Ovary (tissue), 9 donors: ENCODE data around the gene RARRES1. TPM values are rescaled to one million over a fixed set of nuclear protein-coding genes. Genes with fewer than 3 reads are reported as not detected.

Experiments
- DNase-seq, 5 donors: peaks; one replicate each; pipeline ENCODE4 v3.0.0-alpha.2; 2019 to 2020
- H3K27ac ChIP-seq, 2 donors: fragments of 200-600 bp; one replicate each; pipeline versions ENCODE4 v1.5.1 to v1.8.0; 2019 to 2022
- H3K27me3 ChIP-seq: fragments of 200-600 bp; one replicate; pipeline ENCODE4 v1.8.0; 2022
- H3K36me3 ChIP-seq: fragments of 200-600 bp; sonication (generic); one replicate; pipeline ENCODE4 v1.5.1; 2019
- H3K4me1 ChIP-seq: one replicate; pipeline ENCODE4 v1.8.1; 2013; ENCODE audit warnings: mild to moderate bottlenecking, moderate library complexity; ENCODE audit not compliant: insufficient read depth
- H3K4me3 ChIP-seq: fragments of 200-600 bp; sonication (generic); one replicate; pipeline ENCODE4 v1.5.1; 2017
- H3K9me3 ChIP-seq, 2 donors: fragments of 200-600 bp in 1 of 2; sonication (generic) in 1 of 2; one replicate each; pipeline versions ENCODE4 v1.5.1 to v1.8.1; 2013 to 2019; ENCODE audit warnings: mild to moderate bottlenecking in 1 of 2, moderate library complexity in 1 of 2
- CTCF ChIP-seq, 3 donors: fragments of 450-650 bp in 2 of 3; fragments of 200-600 bp in 1 of 3; IDR thresholded peaks; one replicate each; pipeline versions ENCODE4 v1.5.1 to v1.8.0; 2016 to 2022; ENCODE audit warnings: antibody characterized with exemption in 3 of 3, mild to moderate bottlenecking in 1 of 3
- EP300 ChIP-seq: sonication (generic); formaldehyde crosslinking; IDR thresholded peaks from one replicate; pipeline ENCODE4 v1.6.1; 2017; ENCODE audit warnings: antibody characterized with exemption
- POLR2A ChIP-seq: fragments of 450-650 bp; IDR thresholded peaks from one replicate; pipeline ENCODE4 v1.6.1; 2017; ENCODE audit warnings: antibody characterized with exemption, mild to moderate bottlenecking, moderate library complexity
- WGBS, 3 donors: extraction: QIAGEN DNeasy Blood & Tissue Kit in 1 of 3; methylation state at CpG; one replicate each; pipeline versions ENCODE4 v1.1.5 to v1.1.7; 2013 to 2017; 5-methylcytosine and 5-hydroxymethylcytosine counted together
- intact Hi-C, 4 donors: fragments of 100-400 bp; cut with DNase I; formaldehyde crosslinking; loops; one replicate each; pipeline versions ENCODE4 v1.11.0 to v1.15.1; 2022 to 2023
- polyA plus RNA-seq, 2 donors: library from polyadenylated mRNA; stranded (reverse); fragments of 200-250 nt in 1 of 2; fragments of 350-450 nt in 1 of 2; fragmentation: Illumina TruSeq in 1 of 2; extraction: RNeasy Lipid Tissue Mini Kit (QIAGEN cat#74804) in 1 of 2; gene quantifications; one replicate each; pipeline ENCODE4 v1.2.3, GENCODE V29; 2013 to 2014
- total RNA-seq, 7 donors: library from RNA; depleted of rRNA in 2 of 7; stranded (reverse); fragments of >200 nt in 2 of 7; fragmentation: NEBNext Ultra II Directional in 3 of 7; extraction: Animal tissue kit (Norgen Biotek cat#: 25700) in 3 of 7; gene quantifications; one replicate each; pipeline versions ENCODE4 v1.1.0 to v1.2.4, GENCODE V29; 2016 to 2023
- donor health status: DM: no; HTN: no; CAD: no; lungs with moderate emphysema.
- donor health status: DM: no; HTN: no; CAD: no.
- donor health status: Bipolar disorder and iron deficiency.
- donor health status: DM: yes; HTN: yes; CAD: no.
- donor health status: DM: no; HTN: no; CAD: no.
- donor health status: DM: yes; HTN: yes; CAD: no.

The RARRES1 gene
- total and polyA plus RNA-seq, 9 donors, result 11.1 to 283 (median 50.6) TPM

GRCh38 chr3:158762701-158763100, 30.4 kb upstream of the RARRES1 start:
- Histone ChIP-seq H3K27me3 (no peaks in the 10 kb centered on the region), H3K36me3 (no peaks in the 10 kb centered on the region), H3K4me3 (no peak overlapping the region), H3K27ac (no peak overlapping the region), H3K9me3 (no peaks in the 10 kb centered on the region), H3K4me1 (no peaks in the 10 kb centered on the region)
- no peak for TF ChIP-seq CTCF (IDR thresholded peaks at IDR 0.05)
- TF ChIP-seq POLR2A, result no peak
- no peak for TF ChIP-seq EP300
- WGBS, 3 donors, result 78 to 88% (median 87%) methylated on average over 4 of the region's 4 CpGs
- intact Hi-C loops, result no loop called here
- no peak for DNase-seq

GRCh38 chr3:158761350-158761749, 29.1 kb upstream of the RARRES1 start:
- TF ChIP-seq CTCF (IDR thresholded peaks at IDR 0.05) (no peak), EP300 (no peak), POLR2A (no peak)
- Histone ChIP-seq H3K27me3 (no peaks in the 10 kb centered on the region), H3K4me1 (no peaks in the 10 kb centered on the region), H3K27ac (no peak overlapping the region), H3K36me3 (no peaks in the 10 kb centered on the region), H3K4me3 (no peak overlapping the region), H3K9me3 (no peaks in the 10 kb centered on the region)
- intact Hi-C loops, result no loop called here
- WGBS, 3 donors, result 84 to 88% (median 86%) methylated on average over 3 of the region's 3 CpGs
- no peak for DNase-seq

GRCh38 chr3:158755421-158755820, 23.2 kb upstream of the RARRES1 start:
- Histone ChIP-seq H3K36me3 (no peaks in the 10 kb centered on the region), H3K4me3 (no peak overlapping the region), H3K27me3 (no peaks in the 10 kb centered on the region), H3K27ac (no peak overlapping the region), H3K4me1 (no peaks in the 10 kb centered on the region), H3K9me3 (no peaks in the 10 kb centered on the region)
- 40 to 53% (median 52%) methylated on average over 2 of the region's 2 CpGs for WGBS, 3 donors
- TF ChIP-seq POLR2A, result no peak
- no peak for TF ChIP-seq CTCF (IDR thresholded peaks at IDR 0.05)
- no peak for TF ChIP-seq EP300
- no peak for DNase-seq
- intact Hi-C loops, result no loop called here

GRCh38 chr3:158753854-158754253, 21.6 kb upstream of the RARRES1 start:
- no peak for DNase-seq
- no peak overlapping the region for H3K27ac ChIP-seq
- no peak overlapping the region for H3K4me3 ChIP-seq
- no peaks in the 10 kb centered on the region for H3K9me3 ChIP-seq
- no peaks in the 10 kb centered on the region for H3K27me3 ChIP-seq
- TF ChIP-seq CTCF (IDR thresholded peaks at IDR 0.05) (no peak), POLR2A (no peak), EP300 (no peak)
- WGBS, 3 donors, result 92 to 96% (median 95%) methylated on average over 5 of the region's 5 CpGs
- no peaks in the 10 kb centered on the region for H3K4me1 ChIP-seq
- intact Hi-C loops, result no loop called here
- H3K36me3 ChIP-seq, result no peaks in the 10 kb centered on the region

GRCh38 chr3:158751316-158751715, 19.1 kb upstream of the RARRES1 start:
- TF ChIP-seq EP300, result no peak
- no peak for TF ChIP-seq POLR2A
- TF ChIP-seq CTCF (IDR thresholded peaks at IDR 0.05), result no peak
- no peaks in the 10 kb centered on the region for H3K36me3 ChIP-seq
- H3K4me1 ChIP-seq, result no peaks in the 10 kb centered on the region
- intact Hi-C loops, result no loop called here
- no peaks in the 10 kb centered on the region for H3K27me3 ChIP-seq
- no peak overlapping the region for H3K4me3 ChIP-seq
- H3K9me3 ChIP-seq, result no peaks in the 10 kb centered on the region
- no peak overlapping the region for H3K27ac ChIP-seq
- no peak for DNase-seq
- WGBS, 3 donors, result 61 to 76% (median 64%) methylated on average over 1 of the region's 1 CpG
